ENCODE measurements around the gene BMP15.

BMP15 gene

DNA sequence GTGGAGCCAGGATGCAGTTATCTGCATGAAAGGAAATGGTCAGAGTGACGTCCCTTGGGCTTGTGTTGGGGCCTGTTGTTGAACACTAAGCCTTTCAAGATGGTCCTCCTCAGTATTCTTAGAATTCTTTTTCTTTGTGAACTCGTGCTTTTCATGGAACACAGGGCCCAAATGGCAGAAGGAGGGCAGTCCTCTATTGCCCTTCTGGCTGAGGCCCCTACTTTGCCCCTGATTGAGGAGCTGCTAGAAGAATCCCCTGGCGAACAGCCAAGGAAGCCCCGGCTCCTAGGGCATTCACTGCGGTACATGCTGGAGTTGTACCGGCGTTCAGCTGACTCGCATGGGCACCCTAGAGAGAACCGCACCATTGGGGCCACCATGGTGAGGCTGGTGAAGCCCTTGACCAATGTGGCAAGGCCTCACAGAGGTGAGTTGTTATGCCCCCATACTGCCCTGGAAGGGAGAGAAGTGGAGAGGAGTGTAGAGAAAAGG, at the start of gene BMP15:
Gene BMP15 (plus strand): TSS at position 51 of the 492 bp plus-strand sequence. CDS start 49 bp downstream, at position 100.
- DNase-seq, result no peak

DNA sequence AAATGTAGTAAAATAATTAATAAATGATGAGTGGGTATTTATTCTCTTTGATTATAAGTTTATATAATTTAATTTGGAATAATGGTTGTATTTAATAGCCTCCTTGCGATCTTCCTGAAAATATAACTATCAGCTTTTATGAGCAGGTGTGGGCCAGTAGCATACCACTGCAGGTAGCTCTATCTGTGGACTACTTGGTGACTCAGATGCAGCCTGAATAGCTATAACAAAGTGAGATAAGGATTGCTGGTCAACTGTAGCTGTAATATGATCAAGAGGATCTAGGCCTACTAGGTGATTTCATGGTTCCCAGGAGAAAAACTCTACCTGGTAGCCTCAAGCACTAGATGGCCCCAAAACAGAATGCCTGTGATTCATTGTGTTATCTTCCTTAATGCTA, 47.1 kb upstream of the BMP15 start:
- no peak for DNase-seq

DNA sequence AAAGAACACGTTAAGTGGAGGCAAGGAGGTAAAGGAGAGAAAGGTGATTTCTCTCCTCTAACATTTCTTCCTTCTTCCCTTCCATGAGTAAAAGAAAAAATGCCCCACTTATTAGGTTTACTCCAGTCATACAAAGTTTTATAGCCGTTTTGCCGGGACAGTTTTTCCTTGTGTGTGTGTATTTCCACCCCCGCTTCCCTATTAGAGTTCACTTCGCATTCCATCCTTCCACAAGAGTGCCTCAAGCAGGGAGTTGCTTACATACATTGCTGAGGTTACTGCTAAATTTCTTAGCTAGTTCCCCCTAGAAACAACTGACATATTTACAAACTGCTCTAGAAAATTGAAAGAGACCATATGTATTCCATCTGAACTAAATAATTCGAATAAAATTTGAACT, 45.2 kb upstream of the BMP15 start:
- no peak for DNase-seq

DNA sequence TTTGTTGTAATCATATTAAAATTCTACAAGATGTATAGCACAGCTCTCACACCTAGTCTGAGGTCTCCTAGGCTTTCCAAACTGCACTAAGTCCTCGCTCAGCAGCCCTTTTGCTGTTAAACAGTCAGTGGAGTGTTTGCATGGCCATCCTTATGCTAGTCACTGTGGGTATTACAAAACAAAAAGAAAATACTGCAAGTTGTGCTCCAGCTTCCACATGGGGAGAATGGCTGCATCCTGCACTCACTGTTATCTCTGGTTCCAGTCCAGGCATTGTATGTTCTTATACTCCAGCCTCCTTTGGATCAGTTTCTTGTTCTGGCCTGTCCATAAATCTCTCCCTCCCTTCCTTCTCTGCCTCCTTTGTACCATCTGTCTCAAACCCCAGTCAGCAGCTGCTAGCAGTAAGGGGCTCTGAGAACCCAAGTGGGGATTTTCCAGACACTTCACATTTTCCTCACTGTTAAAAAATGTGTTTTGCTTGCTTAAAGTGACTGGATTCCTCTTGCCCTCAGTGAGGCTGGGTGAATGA, 38.5 kb upstream of the BMP15 start:
- no peak for DNase-seq

DNA sequence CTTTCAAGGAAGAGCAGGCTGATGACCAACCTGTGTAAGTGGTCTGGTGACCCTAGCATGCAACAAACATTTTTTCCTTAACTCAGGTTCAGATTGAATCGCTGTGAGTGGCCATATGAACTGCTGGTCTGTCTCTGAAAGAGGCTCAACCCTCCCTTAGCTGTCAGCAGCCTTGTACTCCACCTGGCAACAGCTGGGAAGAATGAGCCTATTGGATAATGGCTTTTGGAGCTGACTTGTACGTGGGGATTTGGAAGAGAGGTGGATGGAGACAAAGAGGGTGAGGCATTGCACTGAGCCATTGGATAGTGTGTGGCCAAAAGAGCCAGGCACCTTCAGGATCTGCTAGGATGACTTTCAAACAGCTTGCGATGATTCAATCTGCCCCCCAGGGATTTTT, 35.7 kb upstream of the BMP15 start:
- DNase-seq, result no peak

DNA sequence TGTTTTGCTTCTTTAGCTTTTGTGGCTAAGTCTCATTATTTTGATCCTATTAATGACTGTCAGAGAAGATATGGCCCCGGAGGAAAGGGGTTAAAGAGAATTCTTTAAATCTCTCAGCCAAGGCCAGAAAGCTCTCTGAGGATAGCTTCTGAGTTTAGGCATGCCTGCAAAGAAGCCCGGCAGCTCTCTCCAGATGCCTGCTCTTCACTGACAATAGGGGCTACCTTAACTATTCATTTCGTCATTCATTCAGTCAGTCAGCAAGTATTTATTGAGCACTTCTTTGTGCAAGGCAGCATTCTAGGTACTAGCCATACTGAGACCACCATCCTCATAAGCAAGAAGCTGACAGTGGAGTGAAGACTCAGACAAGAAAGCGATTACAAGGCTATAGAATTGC, 34.0 kb upstream of the BMP15 start:
- DNase-seq, result no peak

DNA sequence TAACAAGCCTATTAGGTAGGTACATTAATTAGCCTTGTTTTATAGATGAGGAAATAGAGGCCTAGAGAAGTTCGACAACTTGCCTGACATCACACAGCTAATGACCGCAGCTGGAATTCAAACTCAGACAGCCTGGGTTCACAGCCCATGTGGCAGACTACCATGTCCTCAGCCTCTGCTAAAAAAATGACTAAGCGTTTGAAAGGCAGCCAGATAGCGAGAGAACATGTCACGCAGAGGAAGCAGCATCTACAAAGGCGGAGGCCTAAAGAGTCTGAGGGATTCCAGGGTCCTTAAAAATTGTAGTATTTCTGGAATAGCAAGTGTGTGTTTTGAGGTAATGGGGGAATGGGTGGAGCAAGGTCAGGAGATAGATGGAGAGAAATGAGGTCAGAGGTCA, 33.2 kb upstream of the BMP15 start:
- DNase-seq, result no peak

DNA sequence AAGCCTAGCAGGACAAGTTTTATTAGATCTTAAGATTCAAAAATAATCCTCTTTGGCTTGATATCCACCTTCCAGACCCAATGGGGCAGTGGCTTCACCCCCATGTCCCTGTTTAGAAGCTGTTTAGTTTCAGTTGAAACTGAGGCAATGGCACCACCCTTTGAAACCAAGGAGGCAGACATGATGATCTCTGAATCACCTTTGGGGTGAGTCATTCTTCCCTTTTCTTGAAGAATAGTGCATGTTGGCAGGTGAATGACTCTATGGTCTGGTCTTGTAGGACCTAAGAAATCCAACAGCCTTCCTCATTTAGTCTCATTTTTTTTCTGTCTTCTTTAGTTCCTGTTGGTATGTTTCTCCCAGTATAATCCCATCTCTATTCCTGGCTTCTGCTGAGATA, 29.5 kb upstream of the BMP15 start:
- DNase-seq, result no peak

DNA sequence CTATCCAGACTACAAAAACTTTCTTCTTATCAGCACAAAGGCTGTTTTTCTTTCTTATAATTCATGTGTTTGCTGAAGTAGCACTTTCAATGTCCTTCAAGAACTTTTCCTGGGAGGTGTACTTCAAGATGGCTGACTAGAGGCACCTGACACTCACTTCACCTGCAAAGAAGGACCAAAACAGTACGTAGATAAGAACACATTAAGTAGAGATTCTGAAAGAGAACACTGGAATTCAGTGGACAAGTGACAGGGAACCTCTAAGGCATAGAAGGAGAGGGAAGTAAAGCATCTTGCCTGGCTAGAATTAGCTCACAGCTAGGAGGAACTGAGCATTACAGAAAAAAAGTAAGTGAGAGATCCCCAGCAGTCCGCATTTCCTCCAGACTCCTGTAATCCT, 21.7 kb upstream of the BMP15 start:
- no peak for DNase-seq

DNA sequence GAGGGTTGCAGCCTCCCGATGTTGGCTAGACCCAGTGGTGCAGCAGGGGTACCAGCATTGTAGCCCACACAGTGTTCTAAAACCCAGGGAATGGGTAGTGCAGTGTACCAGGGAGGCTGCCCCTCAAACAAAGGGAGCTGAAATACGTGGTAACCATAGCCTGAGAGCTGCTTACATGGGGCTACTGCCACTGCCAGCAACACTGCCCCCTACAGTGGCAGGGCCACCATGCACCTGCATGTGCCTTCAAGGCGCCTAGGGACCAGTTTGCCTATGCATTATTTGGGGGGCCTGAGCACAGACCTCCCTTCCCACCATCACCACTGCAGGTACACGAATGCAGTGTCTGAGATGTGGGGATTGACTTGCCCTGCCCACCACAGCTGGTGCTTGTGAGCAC, 21.0 kb upstream of the BMP15 start:
- no peak for DNase-seq

DNA sequence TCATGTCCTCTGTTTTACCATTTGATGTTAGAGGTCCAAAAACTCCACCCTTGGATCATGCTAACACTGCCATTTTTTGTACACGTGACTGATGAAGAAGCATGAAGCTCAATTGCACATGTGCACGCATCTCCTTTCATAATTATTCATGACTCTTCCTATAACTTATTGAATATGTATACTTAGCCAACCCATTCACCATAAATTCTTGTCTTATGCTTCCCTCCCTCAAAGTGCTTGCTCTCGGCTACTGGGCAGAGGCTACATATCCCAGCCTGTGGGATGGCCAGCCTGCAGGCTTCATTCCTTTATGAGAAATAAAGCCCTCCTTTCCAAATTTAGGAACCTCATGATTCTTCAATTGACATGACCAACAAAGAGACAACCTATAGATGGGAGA, 17.5 kb upstream of the BMP15 start:
- DNase-seq, result no peak

DNA sequence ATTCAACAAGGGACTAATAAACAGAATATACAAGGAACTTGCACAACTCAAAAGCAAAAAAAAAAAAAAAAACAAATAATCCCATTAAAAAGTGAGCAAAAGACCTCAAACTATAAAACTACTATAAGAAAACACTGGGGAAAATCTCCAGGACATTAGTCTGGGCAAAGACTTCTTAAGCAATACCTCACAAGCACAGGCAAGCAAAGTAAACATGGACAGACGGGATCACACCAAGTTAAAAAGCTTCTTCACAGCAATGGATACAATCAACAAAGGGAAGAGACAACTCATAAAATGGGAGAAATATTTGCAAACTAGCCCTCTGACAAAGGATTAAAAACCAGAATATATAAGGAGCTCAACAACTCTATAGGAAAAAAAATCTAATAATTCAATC, 17.1 kb upstream of the BMP15 start:
- no peak for DNase-seq

DNA sequence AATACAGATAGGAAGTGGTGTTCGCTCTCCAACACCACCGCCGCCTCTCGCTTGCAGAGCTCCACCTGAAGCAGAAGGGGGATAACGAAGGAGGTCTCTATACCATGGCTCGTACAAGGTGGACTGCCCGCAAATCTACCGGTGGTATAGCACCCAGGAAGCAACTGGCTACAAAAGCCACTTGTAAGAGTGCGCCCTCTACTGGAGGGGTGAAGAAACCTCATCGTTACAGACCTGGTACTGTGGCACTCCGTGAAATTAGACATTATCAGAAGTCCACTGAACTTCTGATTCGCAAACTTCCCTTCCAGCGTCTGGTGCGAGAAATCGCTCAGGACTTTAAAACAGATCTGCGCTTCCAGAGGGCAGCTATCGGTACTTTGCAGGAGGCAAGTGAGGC, 5.2 kb upstream of the BMP15 start:
- DNase-seq, result no peak

DNA sequence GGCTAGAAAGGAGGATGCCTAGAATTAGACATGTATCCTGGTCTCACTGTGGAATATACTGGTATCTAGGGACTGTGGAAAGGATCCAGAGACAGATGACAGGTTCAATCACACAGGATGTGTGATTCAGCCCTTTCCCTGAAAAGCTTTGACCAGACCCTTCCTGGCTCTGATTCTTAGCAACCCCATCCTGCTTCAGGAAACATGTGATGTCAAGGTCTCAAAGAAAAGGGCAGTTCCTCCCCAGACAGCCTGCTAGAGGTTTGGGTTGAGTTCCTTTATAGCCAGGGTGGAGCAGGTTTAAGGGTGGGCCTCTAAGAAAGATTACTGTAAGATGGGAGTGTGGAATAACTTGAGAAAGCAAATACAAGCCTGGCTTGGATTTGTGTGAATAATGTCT, 3.0 kb downstream of the BMP15 start:
- no peak for DNase-seq

DNA sequence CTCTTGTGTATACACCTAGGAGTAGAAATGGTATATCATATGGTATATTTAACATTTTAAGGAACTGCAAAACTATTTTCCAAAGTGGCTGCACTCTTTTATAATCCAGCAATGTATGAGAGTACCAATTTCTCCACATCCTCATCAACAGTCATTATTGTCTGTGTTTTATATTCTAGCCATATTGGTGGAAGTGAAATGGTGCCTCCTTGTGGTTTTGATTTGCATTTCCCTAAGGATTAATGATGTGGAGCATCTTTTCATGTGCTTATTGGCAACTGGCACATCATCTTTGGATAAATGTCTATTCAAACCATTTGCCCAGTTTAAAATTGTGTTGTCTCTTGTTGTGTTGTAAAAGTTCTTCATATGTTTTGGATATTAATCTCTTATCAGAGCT, 9.6 kb downstream of the BMP15 start:
- no peak for DNase-seq

DNA sequence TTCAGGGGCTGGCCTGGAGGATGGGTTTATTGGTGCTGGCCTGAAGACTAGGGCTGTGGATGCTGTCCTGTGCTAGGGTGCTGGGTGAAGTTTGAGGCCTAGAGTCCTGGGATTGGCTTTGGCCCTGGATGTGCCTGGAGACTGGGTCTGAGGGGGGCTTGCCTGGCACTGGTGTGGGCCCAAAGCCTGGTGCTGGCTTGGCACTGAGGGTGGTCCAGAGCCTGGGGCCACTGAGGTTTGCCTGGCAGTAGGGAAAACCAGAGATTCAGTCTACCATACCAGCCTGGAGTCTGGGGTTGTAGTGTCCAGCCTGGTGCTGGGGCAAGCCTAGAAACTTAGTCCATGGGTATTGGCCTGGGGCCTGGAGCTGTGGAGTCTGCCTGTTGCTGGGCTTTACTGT, 16.6 kb downstream of the BMP15 start:
- no peak for DNase-seq

DNA sequence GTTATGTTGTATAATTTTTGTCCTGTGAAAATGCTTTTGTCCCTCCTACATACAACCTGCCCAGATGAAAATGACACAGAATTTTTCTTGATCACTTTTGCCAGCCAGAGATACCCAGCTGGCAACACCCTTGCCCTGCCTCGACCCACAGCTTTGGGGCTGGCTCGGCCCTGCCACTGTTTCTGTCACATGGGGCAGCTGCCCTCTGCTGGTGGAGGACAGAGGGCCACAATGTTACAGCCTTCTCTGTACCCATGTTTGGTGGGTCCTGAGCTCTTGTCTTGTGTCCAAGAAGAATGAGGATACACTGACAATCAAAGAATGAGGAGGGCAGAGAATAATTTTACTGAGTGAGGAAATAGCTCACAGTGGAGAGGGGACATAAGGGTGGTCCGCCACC, 31.1 kb downstream of the BMP15 start:
- no peak for DNase-seq

DNA sequence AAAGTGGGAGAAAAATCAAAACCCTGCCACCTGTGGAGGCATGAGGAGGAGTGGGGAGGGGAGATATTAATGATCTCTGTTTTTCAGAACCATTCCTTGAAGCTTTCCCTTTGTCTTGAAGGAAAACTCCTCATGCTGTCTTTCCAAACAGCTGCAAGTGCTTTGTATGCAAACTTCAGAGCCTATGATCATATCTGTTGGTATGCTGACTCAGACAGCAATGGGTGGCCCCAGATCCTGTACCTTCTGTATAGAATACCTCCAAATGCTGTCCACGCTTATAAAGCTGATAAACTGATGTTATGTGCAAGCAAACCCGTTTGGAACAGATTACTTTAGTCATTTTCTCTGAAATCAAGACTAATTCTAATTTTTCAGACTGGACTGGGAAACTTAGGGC, 31.9 kb downstream of the BMP15 start:
- no peak for DNase-seq

DNA sequence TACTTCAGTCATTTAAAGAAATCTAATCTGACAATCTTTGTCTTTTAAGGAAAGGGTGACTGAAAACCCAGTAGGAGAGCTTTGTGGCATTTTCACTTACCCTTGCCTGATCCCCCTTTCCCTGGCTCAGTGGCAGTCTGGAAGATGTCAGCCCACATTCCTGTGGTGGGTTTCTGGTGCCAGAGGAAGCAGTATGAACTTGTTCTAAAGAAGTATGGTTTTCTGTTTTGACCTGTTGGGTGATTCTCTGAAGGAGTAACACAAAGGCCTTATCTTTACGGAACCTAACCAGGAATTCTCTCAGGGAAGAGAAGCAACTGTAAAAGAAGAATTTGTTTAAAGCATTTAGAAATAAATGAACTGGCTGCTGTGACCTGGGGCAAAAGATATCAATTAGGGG, 41.9 kb downstream of the BMP15 start:
- DNase-seq, result no peak

DNA sequence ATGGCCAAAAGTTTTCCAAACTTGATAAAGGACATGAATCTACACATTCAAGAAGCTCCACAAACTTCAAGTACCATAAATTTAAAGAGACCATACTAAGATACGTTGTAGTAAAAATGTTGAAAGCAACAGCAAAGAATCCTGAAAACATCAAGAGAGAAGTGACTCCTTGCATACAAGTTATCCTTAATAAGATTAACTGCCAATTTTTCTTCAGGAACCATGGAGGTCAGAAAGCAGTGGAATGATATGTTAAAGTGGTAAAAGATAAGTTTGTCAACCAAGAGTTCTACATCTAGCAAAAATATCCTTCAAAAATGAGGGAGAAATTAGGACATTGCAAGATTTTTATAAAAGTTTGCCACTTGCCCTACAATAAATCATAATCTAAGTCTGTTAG, 43.3 kb downstream of the BMP15 start:
- no peak for DNase-seq

DNA sequence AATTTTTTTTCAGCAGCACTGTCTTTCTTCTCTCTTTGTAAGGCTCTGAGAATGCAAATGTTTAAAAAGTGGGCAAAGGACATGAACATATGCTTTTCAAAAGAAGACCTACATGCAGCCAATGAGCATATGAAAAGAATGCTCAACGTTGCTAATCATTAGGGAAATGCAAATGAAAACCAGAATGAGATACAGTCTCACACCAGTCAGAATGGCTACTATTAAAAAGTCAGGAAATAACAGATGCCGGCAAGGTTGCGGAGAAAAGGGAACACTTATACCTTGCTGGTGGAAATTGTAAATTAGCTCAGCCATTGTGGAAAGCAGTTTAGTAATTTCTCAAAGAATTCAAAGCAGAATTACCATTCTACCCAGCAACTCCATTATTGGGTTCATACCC, 51.6 kb downstream of the BMP15 start:
- no peak for DNase-seq

DNA sequence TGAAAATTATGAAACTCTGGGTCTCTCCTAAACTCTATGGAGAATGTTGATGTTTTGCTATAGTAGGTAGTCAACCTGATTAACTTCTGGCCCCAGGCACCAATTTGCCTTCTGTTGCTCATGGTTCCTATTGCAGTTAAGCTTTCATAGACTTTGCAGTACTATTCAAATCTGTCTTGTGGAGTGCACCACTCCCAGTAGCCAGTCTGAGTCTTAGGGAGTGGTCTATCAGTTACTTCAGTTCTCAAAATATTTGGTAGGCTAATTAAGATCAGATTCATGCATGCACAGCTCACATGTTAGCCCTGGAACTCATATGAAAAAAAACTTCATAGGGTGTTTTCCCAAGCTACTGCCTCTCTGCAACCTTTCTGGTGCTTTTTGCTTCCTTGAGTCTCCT, 53.3 kb downstream of the BMP15 start:
- no peak for DNase-seq
